AG04450 (cell line): ENCODE data around the gene CD163. TPM values are rescaled to one million over a fixed set of nuclear protein-coding genes. Genes with fewer than 3 reads are reported as not detected.

Experiments
- CTCF ChIA-PET: fragments of 300-600, 350-600 bp; formaldehyde crosslinking; extraction: SDS; loops from one replicate; lab custom pipeline; 2022; ENCODE audit warnings: antibody characterized with exemption, inconsistent platforms; lab: Charles Lee
- POLR2A ChIA-PET: fragments of 350-600 bp; formaldehyde crosslinking; extraction: SDS; loops from one replicate; lab custom pipeline; 2021; ENCODE audit warnings: antibody characterized with exemption, inconsistent platforms; lab: Yijun Ruan, JAX
- DNase-seq: peaks from one replicate; pipeline ENCODE4 v3.0.0-alpha.2; 2011; ENCODE audit warnings: low read depth, low spot score
- H3K27ac ChIP-seq: one replicate; pipeline ENCODE4 v1.5.1; 2012; ENCODE audit warnings: low read depth, low read length, control low read depth
- H3K27me3 ChIP-seq: one replicate; pipeline ENCODE4 v1.6.0; 2012; ENCODE audit warnings: low read length; ENCODE audit not compliant: control insufficient read depth, insufficient read depth
- H3K4me3 ChIP-seq: 2 replicates; pipeline ENCODE4 v1.5.1; 2011; ENCODE audit warnings: mild to moderate bottlenecking, low read depth, low read length, control low read depth
- H3K9me3 ChIP-seq: 2 replicates; pipeline ENCODE4 v1.5.1; 2012; ENCODE audit warnings: low read length; ENCODE audit not compliant: control insufficient read depth, insufficient read depth
- CTCF ChIP-seq: IDR thresholded peaks from 2 replicates; pipeline ENCODE4 v1.5.1; 2011; ENCODE audit warnings: low read depth, low read length, control low read depth, inconsistent platforms
- polyA plus RNA-seq: library from polyadenylated mRNA; depleted of rRNA; stranded (reverse); fragments of >200 nt; gene quantifications from 2 replicates; pipeline ENCODE4 v1.2.3, GENCODE V29; 2011

The CD163 gene
- polyA plus RNA-seq, 1 experiment = not detected

GRCh38 chr12:7451756-7452155 is 51.8 kb downstream of the CD163 start:
- ChIA-PET CTCF (interaction anchor here (1.7 kb wide), 1 partner anchor 9 kb away, joined by 5 read pairs; no protein-coding TSS in a partner anchor), POLR2A (no interaction called here)
- Histone ChIP-seq H3K4me3 (no peak overlapping the region), H3K27ac (no peak overlapping the region), H3K27me3 (peaks cover 5% of the 10 kb centered on the region), H3K9me3 (no peaks in the 10 kb centered on the region)
- DNase-seq = no peak
- no peak for TF ChIP-seq CTCF

GRCh38 chr12:7450667-7451066 is 52.9 kb downstream of the CD163 start:
- POLR2A ChIA-PET = no interaction called here
- TF ChIP-seq CTCF = no peak
- CTCF ChIA-PET = interaction anchor here (1.1 to 1.5 kb wide), 2 partner anchors 10 to 11 kb away, joined by 3 to 10 read pairs; no protein-coding TSS in a partner anchor
- H3K4me3 ChIP-seq = no peak overlapping the region
- H3K27me3 ChIP-seq = peaks cover 9% of the 10 kb centered on the region
- no peak for DNase-seq
- H3K27ac ChIP-seq = no peak overlapping the region
- H3K9me3 ChIP-seq = no peaks in the 10 kb centered on the region

GRCh38 chr12:7448099-7448498 is 55.5 kb downstream of the CD163 start:
- CTCF ChIA-PET = no interaction called here
- peaks cover 9% of the 10 kb centered on the region for H3K27me3 ChIP-seq
- POLR2A ChIA-PET = no interaction called here

GRCh38 chr12:7444537-7444936 is 59.0 kb downstream of the CD163 start:
- DNase-seq = no peak
- Histone ChIP-seq H3K27me3 (peaks cover 9% of the 10 kb centered on the region), H3K4me3 (no peak overlapping the region), H3K27ac (no peak overlapping the region), H3K9me3 (peaks cover 4% of the 10 kb centered on the region; the same call in 1 of the 2 replicates)
- TF ChIP-seq CTCF = no peak
- ChIA-PET POLR2A (no interaction called here), CTCF (interaction anchor here (0.6 to 1.1 kb wide), 2 partner anchors 17 to 599 kb away, joined by 3 to 4 read pairs; no protein-coding TSS in a partner anchor)

More at GRCh38 chr12:7448099-7448498, 55.5 kb downstream of the CD163 start:
- H3K9me3 ChIP-seq = no peaks in the 10 kb centered on the region
- no peak overlapping the region for H3K27ac ChIP-seq
- H3K4me3 ChIP-seq = no peak overlapping the region
- no peak for DNase-seq
- no peak for TF ChIP-seq CTCF

GRCh38 chr12:7444076-7444475 is 59.5 kb downstream of the CD163 start, which contains the start of gene CD163L1:
Gene CD163L1, minus strand, starts transcription at chr12:7444153. Its CDS starts 26 bp downstream, at chr12:7444127.
- no peak within 1 kb of the TSS for H3K27ac ChIP-seq
- H3K9me3 ChIP-seq = peaks cover 6% of the 10 kb centered on the region; the same call in 1 of the 2 replicates
- ChIA-PET CTCF (interaction anchor here (0.6 to 1.1 kb wide), 2 partner anchors 17 to 599 kb away, joined by 3 to 4 read pairs; no protein-coding TSS in a partner anchor), POLR2A (no interaction called here)
- H3K4me3 ChIP-seq = no peak within 1 kb of the TSS
- no peak for DNase-seq
- H3K27me3 ChIP-seq = peaks cover 8% of the 10 kb centered on the region
- no peak for TF ChIP-seq CTCF
